Activated CD4-positive, alpha-beta memory T cell treated with anti-CD3 and anti-CD28 coated beads, Interleukin-2, amount 10 ng/mL, durations not matched to agents 7 days and 5 days (primary cell): ENCODE measurements around the gene SGSM1. TPM values are rescaled to one million over a fixed set of nuclear protein-coding genes. Genes with fewer than 3 reads are reported as not detected.

Experiments
- CTCF ChIA-PET: fragments of 350-600 bp; sonication (Branson Sonifier 250); formaldehyde crosslinking; loops from one replicate; lab custom pipeline; 2021; ENCODE audit warnings: antibody characterized with exemption, inconsistent platforms; lab: Charles Lee
- POLR2A ChIA-PET: fragments of 350-600 bp; sonication (Branson Sonifier 250); formaldehyde crosslinking; loops from one replicate; lab custom pipeline; 2021; ENCODE audit warnings: antibody characterized with exemption; lab: Charles Lee
- DNase-seq: peaks from one replicate; pipeline ENCODE4 v3.0.0-alpha.2; 2020
- H3K27ac Mint-ChIP-seq: one replicate; pipeline ENCODE4 v1.8.0; 2021; ENCODE audit warnings: mild to moderate bottlenecking, mixed read lengths
- H3K27me3 Mint-ChIP-seq: one replicate; pipeline ENCODE4 v1.8.0; 2021; ENCODE audit warnings: mixed read lengths
- H3K36me3 Mint-ChIP-seq: one replicate; pipeline ENCODE4 v1.8.0; 2021; ENCODE audit warnings: low read depth, mixed read lengths
- H3K4me1 Mint-ChIP-seq: one replicate; pipeline ENCODE4 v1.8.0; 2021; ENCODE audit warnings: mixed read lengths
- H3K4me3 Mint-ChIP-seq: one replicate; pipeline ENCODE4 v1.8.0; 2021; ENCODE audit warnings: mild to moderate bottlenecking, mixed read lengths
- H3K9me3 Mint-ChIP-seq: one replicate; pipeline ENCODE4 v1.8.0; 2021; ENCODE audit warnings: mixed read lengths
- total RNA-seq, 2 experiments: library from RNA; stranded (reverse); gene quantifications; one replicate each; pipeline ENCODE4 v1.2.3, GENCODE V29; 2021

The SGSM1 gene
- total RNA-seq, 2 experiments from 2014 or later, result 0.35 to 0.93 TPM

- no peaks in the 10 kb centered on the region for H3K9me3 Mint-ChIP-seq
- POLR2A ChIA-PET, result no interaction called here
These were observed 53.6 kb downstream of the SGSM1 start for GRCh38 chr22:24859587-24859986.

DNA sequence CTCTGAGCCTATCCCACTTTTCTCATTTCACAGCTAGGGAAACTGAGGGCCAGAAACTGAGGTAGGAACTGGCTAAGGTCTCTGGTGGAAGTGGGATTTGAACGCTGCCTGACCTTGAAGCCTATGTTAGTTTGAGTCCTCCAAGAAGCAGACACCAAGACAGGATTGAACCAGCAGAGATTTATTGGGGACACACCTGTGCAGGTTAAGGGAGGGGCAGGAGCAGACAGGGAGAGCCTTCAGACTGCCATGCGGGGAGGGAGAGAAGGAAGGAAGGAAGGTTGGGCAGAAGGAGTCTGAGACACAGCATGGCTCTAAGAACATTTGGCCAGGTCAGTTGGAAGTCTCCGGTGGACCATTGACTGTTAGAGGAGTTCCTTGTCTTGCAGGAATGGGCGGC lies 59.5 kb downstream of the SGSM1 start:
- peaks cover 2% of the 10 kb centered on the region for H3K27me3 Mint-ChIP-seq
- no peaks in the 10 kb centered on the region for H3K9me3 Mint-ChIP-seq
- no peaks in the 10 kb centered on the region for H3K4me1 Mint-ChIP-seq
- ChIA-PET POLR2A (no interaction called here), CTCF (no interaction called here)
- H3K27ac Mint-ChIP-seq, result no peak overlapping the region
- no peak for DNase-seq
- no peaks in the 10 kb centered on the region for H3K36me3 Mint-ChIP-seq
- no peak overlapping the region for H3K4me3 Mint-ChIP-seq

More at GRCh38 chr22:24859587-24859986, 53.6 kb downstream of the SGSM1 start:
- CTCF ChIA-PET, result no interaction called here
- H3K4me3 Mint-ChIP-seq, result no peak overlapping the region
- no peaks in the 10 kb centered on the region for H3K36me3 Mint-ChIP-seq
- H3K27me3 Mint-ChIP-seq, result no peaks in the 10 kb centered on the region
- H3K4me1 Mint-ChIP-seq, result no peaks in the 10 kb centered on the region
- no peak overlapping the region for H3K27ac Mint-ChIP-seq
- no peak for DNase-seq

DNA sequence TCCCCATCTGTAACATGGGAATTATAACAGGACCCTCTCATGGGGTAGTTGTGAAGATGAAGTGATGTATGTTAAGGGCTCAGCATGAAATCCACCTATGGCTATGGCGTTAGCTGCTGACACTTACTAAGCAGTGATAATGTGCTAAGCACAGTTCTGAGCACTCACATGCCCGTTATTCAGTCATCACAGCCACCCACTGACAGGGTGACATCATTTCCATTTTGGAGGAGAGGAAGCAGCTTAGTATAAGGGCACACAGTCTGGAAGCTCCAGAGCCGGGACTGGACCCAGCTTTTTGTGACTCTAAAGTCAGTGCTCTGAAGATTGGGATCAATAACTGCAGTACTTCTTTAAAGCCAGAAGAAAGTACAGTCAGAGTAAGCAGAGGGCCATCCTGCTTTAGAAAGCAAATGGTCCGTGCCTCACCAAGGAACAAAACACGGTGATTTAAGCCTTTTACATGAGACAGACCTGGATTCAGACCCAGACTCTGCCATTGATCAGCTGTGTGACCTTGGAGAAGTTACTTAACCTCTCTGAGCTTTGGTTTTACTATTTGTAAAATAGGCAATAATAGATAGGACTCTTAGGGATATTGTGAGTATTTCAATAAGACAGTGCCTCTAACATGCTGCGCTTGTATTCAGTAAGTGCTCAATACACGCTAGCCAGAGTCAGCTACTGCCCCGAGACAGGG lies 61.5 kb downstream of the SGSM1 start:
- CTCF ChIA-PET, result no interaction called here
- Mint-ChIP-seq H3K4me1 (peaks cover 1% of the 10 kb centered on the region), H3K9me3 (no peaks in the 10 kb centered on the region), H3K36me3 (no peaks in the 10 kb centered on the region), H3K27ac (no peak overlapping the region), H3K27me3 (peaks cover 2% of the 10 kb centered on the region), H3K4me3 (no peak overlapping the region)
- no peak for DNase-seq
- POLR2A ChIA-PET, result no interaction called here

- DNase-seq, result no peak
- Mint-ChIP-seq H3K27ac (no peak overlapping the region), H3K4me1 (peaks cover 1% of the 10 kb centered on the region), H3K9me3 (no peaks in the 10 kb centered on the region), H3K27me3 (peaks cover 2% of the 10 kb centered on the region), H3K4me3 (no peak overlapping the region), H3K36me3 (no peaks in the 10 kb centered on the region)
- CTCF ChIA-PET, result no interaction called here
- POLR2A ChIA-PET, result no interaction called here
These were observed 63.0 kb downstream of the SGSM1 start for GRCh38 chr22:24868979-24869378.

DNA sequence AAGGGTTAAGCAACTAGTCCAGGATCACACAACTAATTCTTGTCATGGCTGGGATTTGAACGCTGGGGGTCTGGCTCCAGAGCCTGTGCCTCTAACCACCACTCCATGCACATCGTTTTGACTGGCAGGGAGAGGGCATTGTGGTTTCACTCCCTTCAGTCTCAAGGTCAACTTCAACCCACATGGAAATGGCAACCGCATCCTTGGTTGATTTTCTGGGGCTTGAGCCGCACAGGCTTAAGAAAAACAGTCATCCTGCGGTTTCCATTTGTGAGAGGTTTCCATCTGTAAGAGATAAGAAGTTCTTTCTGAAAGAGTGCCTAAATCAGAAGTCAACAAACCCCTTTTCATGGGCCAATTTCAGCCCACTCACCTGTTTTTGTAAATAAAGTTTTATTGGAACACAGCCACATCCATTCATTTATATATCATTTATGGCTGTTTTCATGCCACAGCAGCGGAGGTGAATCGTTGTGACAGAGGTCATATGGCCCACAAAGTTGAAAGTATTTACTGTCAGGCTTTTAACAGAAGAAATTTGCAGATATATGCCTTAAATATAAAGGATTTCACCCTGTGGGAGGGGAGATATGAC lies 65.7 kb downstream of the SGSM1 start:
- H3K4me1 Mint-ChIP-seq, result peaks cover 1% of the 10 kb centered on the region
- no peak overlapping the region for H3K27ac Mint-ChIP-seq
- ChIA-PET POLR2A (no interaction called here), CTCF (no interaction called here)
- H3K27me3 Mint-ChIP-seq, result no peaks in the 10 kb centered on the region
- no peaks in the 10 kb centered on the region for H3K9me3 Mint-ChIP-seq
- DNase-seq, result peak; percentile 21
- H3K36me3 Mint-ChIP-seq, result no peaks in the 10 kb centered on the region
- H3K4me3 Mint-ChIP-seq, result no peak overlapping the region

GRCh38 chr22:24873226-24873625 lies 67.2 kb downstream of the SGSM1 start:
- no peaks in the 10 kb centered on the region for H3K36me3 Mint-ChIP-seq
- H3K9me3 Mint-ChIP-seq, result no peaks in the 10 kb centered on the region
- H3K27me3 Mint-ChIP-seq, result no peaks in the 10 kb centered on the region
- DNase-seq, result no peak
- peaks cover 1% of the 10 kb centered on the region for H3K4me1 Mint-ChIP-seq
- CTCF ChIA-PET, result no interaction called here
- no peak overlapping the region for H3K4me3 Mint-ChIP-seq
- POLR2A ChIA-PET, result no interaction called here
- H3K27ac Mint-ChIP-seq, result no peak overlapping the region

DNA sequence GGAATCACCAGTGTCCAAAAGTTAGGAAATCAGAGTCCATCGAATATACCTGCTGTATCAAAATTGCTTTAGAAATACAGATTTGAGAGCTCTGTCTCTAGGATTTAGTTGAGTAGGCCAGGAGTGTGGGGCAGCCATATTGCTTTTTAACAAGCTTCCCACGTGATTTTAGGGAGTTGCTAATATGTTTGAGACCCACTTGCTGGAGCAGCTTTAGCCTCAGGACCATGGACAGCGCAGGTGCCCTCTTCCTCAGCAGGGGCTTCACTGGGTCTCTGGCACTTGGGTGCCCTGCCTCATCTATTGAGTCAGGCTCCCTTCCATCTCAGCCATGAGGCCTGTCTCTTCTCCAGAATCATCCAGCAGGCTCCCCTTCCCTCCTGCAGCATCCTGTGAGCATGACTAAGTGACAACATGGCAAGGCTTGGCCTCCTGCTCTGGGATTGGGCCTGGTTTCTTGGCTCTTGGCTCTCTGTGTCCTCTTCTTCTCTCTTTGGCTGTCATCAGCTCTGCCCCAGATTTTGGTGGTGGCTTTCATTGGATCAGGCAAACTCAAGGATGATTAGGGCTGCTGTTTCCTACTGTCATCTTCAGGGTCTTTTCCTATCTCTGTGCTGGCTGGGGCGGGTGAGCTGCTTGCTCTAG lies 70.0 kb downstream of the SGSM1 start:
- H3K36me3 Mint-ChIP-seq, result no peaks in the 10 kb centered on the region
- no peak overlapping the region for H3K4me3 Mint-ChIP-seq
- DNase-seq, result peak; percentile 38
- H3K9me3 Mint-ChIP-seq, result no peaks in the 10 kb centered on the region
- ChIA-PET POLR2A (no interaction called here), CTCF (interaction anchor here (1.3 kb wide), 1 partner anchor 106 kb away, joined by 3 read pairs; no protein-coding TSS in a partner anchor)
- H3K4me1 Mint-ChIP-seq, result peaks cover 1% of the 10 kb centered on the region
- no peaks in the 10 kb centered on the region for H3K27me3 Mint-ChIP-seq
- H3K27ac Mint-ChIP-seq, result no peak overlapping the region

DNA sequence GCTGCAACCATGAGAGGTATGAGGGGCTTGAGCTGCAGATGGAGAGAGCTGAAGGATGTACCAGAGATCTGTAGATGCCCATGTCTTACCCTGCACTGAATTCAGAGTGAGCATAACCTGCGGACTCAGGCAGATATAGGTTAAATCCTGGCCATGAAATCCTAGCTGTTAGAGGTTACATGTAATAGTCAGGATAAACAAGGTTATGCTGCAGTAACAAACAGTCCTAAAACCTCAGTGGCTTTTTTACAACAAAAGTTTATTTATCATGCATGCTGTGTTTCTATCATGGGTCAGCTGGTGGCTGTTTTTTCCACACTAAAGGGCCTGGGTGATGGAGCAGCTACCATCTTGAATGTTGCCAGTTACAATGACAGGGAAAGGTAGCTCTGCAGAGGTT lies 70.7 kb downstream of the SGSM1 start:
- ChIA-PET CTCF (interaction anchor here (0.6 kb wide), 1 partner anchor 306 kb away, joined by 4 read pairs; no protein-coding TSS in a partner anchor), POLR2A (no interaction called here)
- Mint-ChIP-seq H3K27me3 (no peaks in the 10 kb centered on the region), H3K36me3 (no peaks in the 10 kb centered on the region), H3K4me3 (no peak overlapping the region), H3K4me1 (peaks cover 1% of the 10 kb centered on the region), H3K27ac (no peak overlapping the region), H3K9me3 (no peaks in the 10 kb centered on the region)
- DNase-seq, result no peak

GRCh38 chr22:24878969-24879368 lies 73.0 kb downstream of the SGSM1 start:
- Mint-ChIP-seq H3K27me3 (no peaks in the 10 kb centered on the region), H3K4me1 (no peaks in the 10 kb centered on the region), H3K4me3 (no peak overlapping the region), H3K9me3 (no peaks in the 10 kb centered on the region), H3K36me3 (no peaks in the 10 kb centered on the region), H3K27ac (no peak overlapping the region)
- CTCF ChIA-PET, result no interaction called here
- DNase-seq, result no peak
- POLR2A ChIA-PET, result no interaction called here

GRCh38 chr22:24883432-24883831 lies 77.4 kb downstream of the SGSM1 start:
- POLR2A ChIA-PET, result no interaction called here
- Mint-ChIP-seq H3K36me3 (no peaks in the 10 kb centered on the region), H3K4me3 (no peak overlapping the region), H3K9me3 (no peaks in the 10 kb centered on the region), H3K27me3 (no peaks in the 10 kb centered on the region), H3K4me1 (no peaks in the 10 kb centered on the region), H3K27ac (no peak overlapping the region)
- CTCF ChIA-PET, result no interaction called here
- no peak for DNase-seq

GRCh38 chr22:24887260-24887659 lies 81.2 kb downstream of the SGSM1 start:
- Mint-ChIP-seq H3K4me3 (no peak overlapping the region), H3K27ac (no peak overlapping the region), H3K27me3 (no peaks in the 10 kb centered on the region), H3K4me1 (no peaks in the 10 kb centered on the region), H3K36me3 (no peaks in the 10 kb centered on the region), H3K9me3 (no peaks in the 10 kb centered on the region)
- CTCF ChIA-PET, result no interaction called here
- POLR2A ChIA-PET, result no interaction called here
- DNase-seq, result no peak

- no peaks in the 10 kb centered on the region for H3K36me3 Mint-ChIP-seq
- no peak overlapping the region for H3K27ac Mint-ChIP-seq
- DNase-seq, result no peak
- no peaks in the 10 kb centered on the region for H3K27me3 Mint-ChIP-seq
- H3K4me1 Mint-ChIP-seq, result no peaks in the 10 kb centered on the region
- ChIA-PET CTCF (no interaction called here), POLR2A (no interaction called here)
- H3K9me3 Mint-ChIP-seq, result no peaks in the 10 kb centered on the region
- no peak overlapping the region for H3K4me3 Mint-ChIP-seq
These were observed 87.5 kb downstream of the SGSM1 start for GRCh38 chr22:24893341-24894070.
